Neutrophil (primary cell): ENCODE data around the gene DLGAP3.

Source experiments
- H3K27ac ChIP-seq: fragments of 200-600 bp; sonication (generic); 2 replicates; pipeline ENCODE4 v1.5.1; 2016; ENCODE audit warnings: mild to moderate bottlenecking, moderate library complexity
- H3K27me3 ChIP-seq: fragments of 200-600 bp; sonication (generic); 2 replicates; pipeline ENCODE4 v1.6.0; 2016; ENCODE audit warnings: mild to moderate bottlenecking
- H3K36me3 ChIP-seq: fragments of 200-600 bp; sonication (generic); 2 replicates; pipeline ENCODE4 v1.5.1; 2017
- H3K4me1 ChIP-seq, 2 experiments: fragments of 200-600 bp in 1 of 2; sonication (generic) in 1 of 2; 1 replicate in 1 of 2; 2 replicates in 1 of 2; pipeline versions ENCODE4 v1.5.1 to v1.6.1; 2013 to 2016; ENCODE audit warnings: low read depth in 1 of 2, low read length in 1 of 2, mild to moderate bottlenecking in 1 of 2, moderate library complexity in 1 of 2; ENCODE audit not compliant: control insufficient read depth in 1 of 2, insufficient read depth in 1 of 2
- H3K4me3 ChIP-seq, 2 experiments: fragments of 200-600 bp in 1 of 2; sonication (generic) in 1 of 2; 1 replicate in 1 of 2; 2 replicates in 1 of 2; pipeline ENCODE4 v1.5.1; 2013 to 2016; ENCODE audit warnings: low read depth in 1 of 2, low read length in 1 of 2, mild to moderate bottlenecking in 1 of 2, moderate library complexity in 1 of 2
- H3K9me3 ChIP-seq: fragments of 200-600 bp; sonication (generic); 2 replicates; pipeline ENCODE4 v1.5.1; 2016
- TF ChIP-seq, protein P1 (sequence below): fragments of 200-600 bp; sonication (generic); IDR thresholded peaks from 2 replicates; pipeline ENCODE4 v1.5.1; 2016; ENCODE audit warnings: antibody characterized with exemption

DLGAP3 gene

DNA sequence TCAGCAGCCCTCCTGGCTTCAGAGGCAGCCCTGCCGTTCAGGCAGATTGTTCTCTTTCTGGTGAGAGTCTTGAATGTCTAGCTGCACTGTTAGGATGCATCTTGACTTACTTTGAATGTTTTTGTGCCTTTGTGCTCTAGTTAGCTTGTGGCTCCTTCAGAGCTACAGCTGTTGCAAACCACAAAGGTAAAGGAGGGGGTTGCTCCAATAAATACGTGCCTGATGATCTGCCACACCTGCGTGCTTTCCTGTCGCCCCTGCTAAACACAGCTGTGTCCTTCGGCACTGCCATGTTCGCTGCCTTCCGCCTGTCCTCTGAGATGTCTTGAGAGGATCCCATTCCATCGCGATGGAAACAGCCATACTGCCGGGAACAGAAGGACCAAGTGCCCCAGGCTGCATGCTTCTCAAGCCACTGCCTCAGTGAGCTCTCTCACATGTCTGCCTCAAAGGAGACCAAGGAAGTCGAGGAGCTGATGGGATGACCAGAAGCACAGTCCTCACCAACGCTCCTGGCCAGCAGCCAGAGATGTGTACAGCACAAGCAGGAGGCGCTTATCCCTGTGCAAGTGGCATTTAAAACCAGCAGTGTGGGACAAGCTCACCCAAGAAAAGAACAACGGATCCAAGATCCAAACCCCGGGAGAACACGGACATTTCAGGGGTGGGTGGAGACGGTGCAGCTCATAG, 57.9 kb downstream of the DLGAP3 start:
- peaks cover 10% of the 10 kb centered on the region in 2 experiments for H3K4me1 ChIP-seq
- H3K27me3 ChIP-seq: peaks cover 65% of the 10 kb centered on the region
- H3K9me3 ChIP-seq: no peaks in the 10 kb centered on the region
- TF ChIP-seq, protein P1, sequence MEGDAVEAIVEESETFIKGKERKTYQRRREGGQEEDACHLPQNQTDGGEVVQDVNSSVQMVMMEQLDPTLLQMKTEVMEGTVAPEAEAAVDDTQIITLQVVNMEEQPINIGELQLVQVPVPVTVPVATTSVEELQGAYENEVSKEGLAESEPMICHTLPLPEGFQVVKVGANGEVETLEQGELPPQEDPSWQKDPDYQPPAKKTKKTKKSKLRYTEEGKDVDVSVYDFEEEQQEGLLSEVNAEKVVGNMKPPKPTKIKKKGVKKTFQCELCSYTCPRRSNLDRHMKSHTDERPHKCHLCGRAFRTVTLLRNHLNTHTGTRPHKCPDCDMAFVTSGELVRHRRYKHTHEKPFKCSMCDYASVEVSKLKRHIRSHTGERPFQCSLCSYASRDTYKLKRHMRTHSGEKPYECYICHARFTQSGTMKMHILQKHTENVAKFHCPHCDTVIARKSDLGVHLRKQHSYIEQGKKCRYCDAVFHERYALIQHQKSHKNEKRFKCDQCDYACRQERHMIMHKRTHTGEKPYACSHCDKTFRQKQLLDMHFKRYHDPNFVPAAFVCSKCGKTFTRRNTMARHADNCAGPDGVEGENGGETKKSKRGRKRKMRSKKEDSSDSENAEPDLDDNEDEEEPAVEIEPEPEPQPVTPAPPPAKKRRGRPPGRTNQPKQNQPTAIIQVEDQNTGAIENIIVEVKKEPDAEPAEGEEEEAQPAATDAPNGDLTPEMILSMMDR: no peak
- no peak overlapping the region for H3K4me3 ChIP-seq
- H3K27ac ChIP-seq: no peak overlapping the region
- H3K36me3 ChIP-seq: no peaks in the 10 kb centered on the region

DNA sequence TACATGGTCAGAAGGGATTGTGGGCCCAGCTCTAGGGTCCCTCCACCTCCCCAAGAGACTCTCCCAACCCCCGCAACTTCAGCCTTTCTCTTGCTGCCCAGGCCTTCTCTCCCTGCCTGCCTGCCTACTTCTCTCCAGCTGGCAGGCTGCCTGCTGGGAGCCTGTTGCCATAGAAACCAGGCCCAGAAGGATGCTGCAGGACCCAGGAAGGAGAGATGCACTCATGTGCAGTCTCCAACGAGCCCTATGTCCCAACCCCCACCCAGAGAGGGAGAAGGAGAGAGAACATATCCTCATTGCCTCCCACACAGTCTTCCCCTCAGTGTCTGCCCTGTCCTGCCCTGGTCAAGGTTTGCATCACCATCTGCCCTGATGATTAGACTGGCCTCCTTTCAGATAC, 59.1 kb downstream of the DLGAP3 start:
- no peak overlapping the region for H3K4me3 ChIP-seq
- no peaks in the 10 kb centered on the region for H3K9me3 ChIP-seq
- TF ChIP-seq, protein P1: no peak
- peaks cover 53% of the 10 kb centered on the region for H3K27me3 ChIP-seq
- H3K36me3 ChIP-seq: no peaks in the 10 kb centered on the region
- no peak overlapping the region for H3K27ac ChIP-seq
- H3K4me1 ChIP-seq: peaks cover 17 to 20% of the 10 kb centered on the region in 2 experiments

DNA sequence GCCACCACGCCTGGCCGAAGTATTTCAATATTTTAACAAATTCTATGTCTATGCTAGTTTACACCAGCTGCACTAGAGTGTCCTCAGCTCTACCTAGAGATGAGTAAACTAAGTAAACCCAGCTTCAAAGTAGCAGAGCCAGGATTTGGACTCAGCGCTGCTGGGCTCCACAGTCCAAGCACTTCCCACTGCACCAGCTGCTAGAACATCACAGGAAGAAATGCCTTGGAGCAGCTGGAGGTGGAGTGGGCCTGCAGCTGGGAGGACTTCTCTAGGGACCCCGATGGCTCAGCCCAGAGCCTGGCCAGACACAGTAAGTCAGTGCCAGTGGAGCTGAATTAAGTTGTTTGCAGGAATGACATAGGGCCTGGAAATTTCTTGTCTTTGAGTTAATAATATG, 59.7 kb downstream of the DLGAP3 start:
- Histone ChIP-seq H3K27me3 (peaks cover 51% of the 10 kb centered on the region), H3K27ac (no peak overlapping the region), H3K36me3 (no peaks in the 10 kb centered on the region), H3K4me1 (peaks cover 17 to 20% of the 10 kb centered on the region in 2 experiments), H3K9me3 (no peaks in the 10 kb centered on the region), H3K4me3 (no peak overlapping the region)
- TF ChIP-seq, protein P1: no peak

DNA sequence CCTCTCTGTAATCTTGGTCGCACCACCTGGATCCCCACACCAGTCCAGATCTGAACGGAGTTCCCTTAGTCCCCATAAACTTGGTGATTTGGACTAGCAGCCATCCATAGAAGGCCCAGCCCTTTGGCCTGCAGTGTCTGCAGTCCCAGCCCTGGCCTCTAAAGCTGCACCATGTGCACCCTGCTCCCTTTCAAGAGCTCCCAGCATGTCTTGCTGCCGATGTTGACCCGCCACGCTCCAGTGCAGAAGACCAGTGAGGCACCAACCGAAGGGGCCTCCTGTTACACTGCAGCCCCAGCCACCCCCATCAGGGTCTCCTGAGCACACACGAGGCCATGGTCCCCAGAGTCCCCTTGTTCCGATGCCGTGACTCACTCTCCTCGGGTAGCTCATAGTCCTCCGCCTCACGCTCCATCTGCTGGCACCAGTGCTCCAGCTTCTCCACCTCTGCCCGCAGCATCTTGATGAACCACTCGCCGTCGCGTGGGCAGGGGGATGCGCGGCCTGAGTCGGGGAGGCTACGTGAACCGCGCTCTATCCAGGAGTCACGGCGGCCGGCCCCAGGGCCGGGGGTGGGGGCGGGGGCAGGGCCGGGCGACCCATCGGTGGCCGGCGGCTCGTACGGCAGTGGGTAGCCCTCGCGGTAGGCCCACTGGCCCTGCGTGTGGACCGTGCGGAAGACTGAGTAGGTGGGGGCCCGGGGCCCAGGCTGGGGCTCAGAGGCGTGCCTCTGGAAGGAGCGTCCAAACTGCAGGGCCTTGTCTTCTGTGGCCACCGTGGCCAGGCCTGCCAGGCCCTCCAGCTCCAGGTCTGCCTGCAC, 61.0 kb downstream of the DLGAP3 start:
- Histone ChIP-seq H3K9me3 (no peaks in the 10 kb centered on the region), H3K4me3 (no peak overlapping the region), H3K27me3 (peaks cover 44% of the 10 kb centered on the region), H3K36me3 (no peaks in the 10 kb centered on the region), H3K27ac (no peak overlapping the region), H3K4me1 (peaks cover 17 to 20% of the 10 kb centered on the region in 2 experiments)
- TF ChIP-seq, protein P1: no peak

DNA sequence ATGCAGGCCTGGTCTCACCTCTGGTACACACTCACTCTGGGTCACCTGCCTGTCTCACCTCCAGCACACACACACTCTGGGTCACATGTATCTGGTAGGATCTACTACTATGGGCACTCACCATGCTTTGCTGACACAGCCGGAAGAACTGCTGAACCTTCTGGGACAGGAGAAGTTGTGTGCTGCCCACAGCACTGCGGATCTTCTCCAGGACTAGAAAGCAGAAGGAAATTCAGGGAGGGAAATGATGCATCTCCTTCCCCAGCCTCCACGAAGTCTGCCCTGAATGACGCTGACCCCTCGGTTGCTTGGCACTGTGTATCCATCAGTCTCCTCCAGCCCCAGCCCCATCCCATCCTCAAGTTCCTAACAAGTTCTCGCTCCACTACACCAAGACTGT, 62.0 kb downstream of the DLGAP3 start:
- no peak overlapping the region for H3K4me3 ChIP-seq
- H3K36me3 ChIP-seq: no peaks in the 10 kb centered on the region
- TF ChIP-seq, protein P1: no peak
- H3K27me3 ChIP-seq: peaks cover 42% of the 10 kb centered on the region
- peaks cover 17 to 20% of the 10 kb centered on the region in 2 experiments for H3K4me1 ChIP-seq
- no peaks in the 10 kb centered on the region for H3K9me3 ChIP-seq
- H3K27ac ChIP-seq: no peak overlapping the region
